Measurements from ENCODE around the gene TRAFD1. TPM values are rescaled to one million over a fixed set of nuclear protein-coding genes. Genes with fewer than 3 reads are reported as not detected.

The TRAFD1 gene
- total RNA-seq, 1 donor from 2014 or later = 25.4 TPM

- no peak for TF ChIP-seq CTCF (IDR thresholded peaks at IDR 0.05; ENCODE audit: insufficient read depth, low read length, poor library complexity, severe bottlenecking)
- H3K27me3 ChIP-seq (ENCODE audit: control insufficient read depth, insufficient read depth, low read length) = no peaks in the 10 kb centered on the region
- DNase-seq (ENCODE audit: low read depth) = no peak
- H3K36me3 ChIP-seq (ENCODE audit: control insufficient read depth, insufficient read depth, low read length) = no peaks in the 10 kb centered on the region
- no peak overlapping the region for H3K4me3 ChIP-seq (ENCODE audit: low read depth, low read length)
Observed at GRCh38 chr12:112115259-112116045, 9.9 kb upstream of the TRAFD1 start.

GRCh38 chr12:112116232-112117060 lies 8.9 kb upstream of the TRAFD1 start:
- no peak for DNase-seq (ENCODE audit: low read depth)
- no peak for TF ChIP-seq CTCF (IDR thresholded peaks at IDR 0.05; ENCODE audit: insufficient read depth, low read length, poor library complexity, severe bottlenecking)
- H3K36me3 ChIP-seq (ENCODE audit: control insufficient read depth, insufficient read depth, low read length) = no peaks in the 10 kb centered on the region

GRCh38 chr12:112117685-112118084 lies 7.7 kb upstream of the TRAFD1 start:
- H3K4me3 ChIP-seq (ENCODE audit: low read depth, low read length) = no peak overlapping the region
- H3K27me3 ChIP-seq (ENCODE audit: control insufficient read depth, insufficient read depth, low read length) = no peaks in the 10 kb centered on the region
- no peak for TF ChIP-seq CTCF (IDR thresholded peaks at IDR 0.05; ENCODE audit: insufficient read depth, low read length, poor library complexity, severe bottlenecking)
- no peaks in the 10 kb centered on the region for H3K36me3 ChIP-seq (ENCODE audit: control insufficient read depth, insufficient read depth, low read length)
- no peak for DNase-seq (ENCODE audit: low read depth)

More at GRCh38 chr12:112116232-112117060, 8.9 kb upstream of the TRAFD1 start:
- no peak overlapping the region for H3K4me3 ChIP-seq (ENCODE audit: low read depth, low read length)
- H3K27me3 ChIP-seq (ENCODE audit: control insufficient read depth, insufficient read depth, low read length) = no peaks in the 10 kb centered on the region

- no peak for TF ChIP-seq CTCF (IDR thresholded peaks at IDR 0.05; ENCODE audit: insufficient read depth, low read length, poor library complexity, severe bottlenecking)
- no peak overlapping the region for H3K4me3 ChIP-seq (ENCODE audit: low read depth, low read length)
- no peak for DNase-seq (ENCODE audit: low read depth)
- H3K27me3 ChIP-seq (ENCODE audit: control insufficient read depth, insufficient read depth, low read length) = no peaks in the 10 kb centered on the region
- H3K36me3 ChIP-seq (ENCODE audit: control insufficient read depth, insufficient read depth, low read length) = no peaks in the 10 kb centered on the region
Observed at GRCh38 chr12:112121780-112122565, 3.4 kb upstream of the TRAFD1 start.

GRCh38 chr12:112122823-112123690 lies 2.3 kb upstream of the TRAFD1 start:
- no peak for DNase-seq (ENCODE audit: low read depth)
- Histone ChIP-seq H3K36me3 (ENCODE audit: control insufficient read depth, insufficient read depth, low read length) (no peaks in the 10 kb centered on the region), H3K4me3 (ENCODE audit: low read depth, low read length) (no peak overlapping the region), H3K27me3 (ENCODE audit: control insufficient read depth, insufficient read depth, low read length) (no peaks in the 10 kb centered on the region)
- no peak for TF ChIP-seq CTCF (IDR thresholded peaks at IDR 0.05; ENCODE audit: insufficient read depth, low read length, poor library complexity, severe bottlenecking)
